ENCODE results near the gene ONECUT3.

GRCh38 chr19:1719519-1719918 lies 33.8 kb upstream of the ONECUT3 start:
- TF ChIP-seq POLR2A (IDR thresholded peaks at IDR 0.05) = no peak
- TF ChIP-seq CTCF (IDR thresholded peaks at IDR 0.05) = no peak
